Stimulated activated naive CD8-positive, alpha-beta T cell treated with anti-CD3 and anti-CD28 coated beads, Interleukin-15, Interleukin-2, amounts not matched to agents 100 ng/mL and 50 ng/mL, for 24 hours (primary cell): ENCODE results near the gene OR4D10.
"Not testable (repeated sequence)": the region's sequence is repeated elsewhere in the genome, so short reads cannot be mapped to it uniquely, and the experiment has no call there.

Experiments
- H3K27ac Mint-ChIP-seq: one replicate; pipeline ENCODE4 v1.8.0; 2021; ENCODE audit warnings: mild to moderate bottlenecking, mixed read lengths
- H3K27me3 Mint-ChIP-seq: one replicate; pipeline ENCODE4 v1.8.0; 2021; ENCODE audit warnings: mixed read lengths
- H3K36me3 Mint-ChIP-seq: one replicate; pipeline ENCODE4 v1.8.0; 2021; ENCODE audit warnings: low read depth, mixed read lengths
- H3K4me1 Mint-ChIP-seq: one replicate; pipeline ENCODE4 v1.8.0; 2021; ENCODE audit warnings: low read depth, mixed read lengths
- H3K4me3 Mint-ChIP-seq: one replicate; pipeline ENCODE4 v1.8.0; 2021; ENCODE audit warnings: mild to moderate bottlenecking, mixed read lengths
- H3K9me3 Mint-ChIP-seq: one replicate; pipeline ENCODE4 v1.8.0; 2021; ENCODE audit warnings: mixed read lengths

OR4D10 gene

DNA sequence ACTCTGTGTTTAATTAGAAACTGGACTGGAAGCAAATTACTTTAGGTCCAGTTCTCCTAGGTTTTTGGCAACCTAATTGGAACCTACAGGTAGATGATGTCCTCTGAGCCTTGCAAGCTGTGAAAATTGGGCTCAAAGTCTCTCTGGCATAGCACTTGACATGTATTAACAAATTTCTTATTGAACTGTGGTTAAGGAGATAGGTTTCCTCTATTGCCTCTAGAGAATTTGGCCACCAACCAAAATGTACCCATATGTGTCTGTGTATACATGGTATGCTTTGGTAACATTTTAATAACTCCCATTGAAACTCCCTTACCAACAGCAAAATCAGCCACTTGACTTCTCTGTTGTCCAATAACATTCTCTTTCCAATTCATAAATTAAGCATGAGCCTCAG is at the start of gene OR4D10:
Gene OR4D10, plus strand, starts transcription at position 301 of the 400 bp plus-strand sequence. CDS start 4,115 bp downstream, outside the sequence.
- no peak within 1 kb of the TSS for H3K4me3 Mint-ChIP-seq
- H3K27me3 Mint-ChIP-seq, result peaks cover 12% of the 10 kb centered on the region
- H3K9me3 Mint-ChIP-seq, result no peaks in the 10 kb centered on the region
- H3K4me1 Mint-ChIP-seq, result no peaks in the 10 kb centered on the region
- H3K27ac Mint-ChIP-seq, result no peak within 1 kb of the TSS
- H3K36me3 Mint-ChIP-seq, result no peaks in the 10 kb centered on the region

- no peaks in the 10 kb centered on the region for H3K36me3 Mint-ChIP-seq
- no peaks in the 10 kb centered on the region for H3K27me3 Mint-ChIP-seq
- no peaks in the 10 kb centered on the region for H3K9me3 Mint-ChIP-seq
- no peak overlapping the region for H3K4me3 Mint-ChIP-seq
- no peak overlapping the region for H3K27ac Mint-ChIP-seq
- H3K4me1 Mint-ChIP-seq, result no peaks in the 10 kb centered on the region
Measured at GRCh38 chr11:59423835-59424234, 49.3 kb upstream of the OR4D10 start.

GRCh38 chr11:59425131-59425530 is 48.0 kb upstream of the OR4D10 start:
- H3K27ac Mint-ChIP-seq, result no peak overlapping the region
- peaks cover 3% of the 10 kb centered on the region for H3K27me3 Mint-ChIP-seq
- H3K4me1 Mint-ChIP-seq, result no peaks in the 10 kb centered on the region
- no peak overlapping the region for H3K4me3 Mint-ChIP-seq
- H3K36me3 Mint-ChIP-seq, result no peaks in the 10 kb centered on the region
- no peaks in the 10 kb centered on the region for H3K9me3 Mint-ChIP-seq

DNA sequence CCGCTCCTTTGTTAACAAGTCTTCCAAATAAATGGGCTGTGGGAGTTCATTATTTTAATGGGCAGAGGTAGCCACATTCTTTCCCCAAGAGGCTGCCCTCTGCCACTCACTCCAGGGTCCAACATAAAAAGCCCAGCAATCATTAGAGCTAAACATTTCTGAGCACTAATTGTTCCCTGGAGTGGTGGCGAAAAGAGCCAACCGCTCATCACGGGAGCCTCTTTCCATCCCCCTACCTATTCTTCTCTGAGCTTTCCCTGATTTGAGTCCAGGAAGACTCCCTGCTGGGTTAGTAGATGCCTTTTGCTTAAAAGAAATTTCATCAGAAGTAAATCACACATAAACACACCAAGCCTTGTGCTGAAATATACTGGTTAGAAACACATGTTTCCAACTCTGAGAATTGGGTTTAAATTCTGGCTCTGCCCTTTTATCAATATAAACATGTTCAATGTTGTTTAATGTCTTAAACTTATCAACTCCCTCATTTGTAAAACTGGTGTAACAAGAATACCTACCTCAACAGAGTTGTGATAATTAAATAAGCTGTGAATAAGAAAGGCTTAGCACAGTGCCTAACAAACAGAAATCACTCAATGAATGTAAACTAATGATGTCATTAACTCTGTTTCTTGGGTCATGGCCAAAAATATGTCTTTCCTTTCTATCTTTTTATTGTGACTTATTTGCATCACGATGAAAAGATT is 46.6 kb upstream of the OR4D10 start, which contains the start of gene OR5A2:
Gene OR5A2, minus strand, starts transcription at position 53 of the 707 bp plus-strand sequence. CDS start 3,460 bp downstream, outside the sequence.
- Mint-ChIP-seq H3K27ac (no peak within 1 kb of the TSS), H3K27me3 (peaks cover 6% of the 10 kb centered on the region), H3K36me3 (no peaks in the 10 kb centered on the region), H3K4me1 (no peaks in the 10 kb centered on the region), H3K9me3 (no peaks in the 10 kb centered on the region), H3K4me3 (no peak within 1 kb of the TSS)

DNA sequence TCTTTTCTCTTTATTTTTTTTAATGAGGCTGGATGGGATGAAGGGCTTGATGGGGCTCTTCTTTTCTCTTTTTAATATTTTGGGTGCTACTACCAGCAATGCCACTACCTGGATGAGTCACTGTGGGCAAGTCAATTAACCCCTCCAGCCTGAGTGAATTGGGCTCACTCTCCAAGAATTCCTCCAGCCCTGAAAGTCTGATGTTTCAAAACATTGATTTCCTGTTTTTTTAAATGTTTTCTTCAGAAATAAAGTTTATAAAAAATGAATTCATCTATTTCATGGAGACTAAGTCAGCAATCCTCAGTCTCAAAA is 46.1 kb upstream of the OR4D10 start:
- Mint-ChIP-seq H3K27ac (no peak overlapping the region), H3K4me1 (no peaks in the 10 kb centered on the region), H3K9me3 (no peaks in the 10 kb centered on the region), H3K27me3 (peaks cover 6% of the 10 kb centered on the region), H3K4me3 (no peak overlapping the region), H3K36me3 (no peaks in the 10 kb centered on the region)

GRCh38 chr11:59429924-59430516 is 43.1 kb upstream of the OR4D10 start:
- H3K36me3 Mint-ChIP-seq, result no peaks in the 10 kb centered on the region
- H3K27me3 Mint-ChIP-seq, result peaks cover 6% of the 10 kb centered on the region
- no peak overlapping the region for H3K4me3 Mint-ChIP-seq
- no peaks in the 10 kb centered on the region for H3K4me1 Mint-ChIP-seq
- no peak overlapping the region for H3K27ac Mint-ChIP-seq
- no peaks in the 10 kb centered on the region for H3K9me3 Mint-ChIP-seq

- Mint-ChIP-seq H3K9me3 (no peaks in the 10 kb centered on the region), H3K4me1 (no peaks in the 10 kb centered on the region), H3K4me3 (no peak within 1 kb of the TSS), H3K27ac (no peak within 1 kb of the TSS), H3K36me3 (no peaks in the 10 kb centered on the region), H3K27me3 (no peaks in the 10 kb centered on the region)
Measured at GRCh38 chr11:59436169-59436568, 36.9 kb upstream of the OR4D10 start, which contains the start of gene OR5A1. Gene OR5A1 (plus strand): TSS chr11:59436469. CDS start chr11:59443169, 6,700 bp downstream.

DNA sequence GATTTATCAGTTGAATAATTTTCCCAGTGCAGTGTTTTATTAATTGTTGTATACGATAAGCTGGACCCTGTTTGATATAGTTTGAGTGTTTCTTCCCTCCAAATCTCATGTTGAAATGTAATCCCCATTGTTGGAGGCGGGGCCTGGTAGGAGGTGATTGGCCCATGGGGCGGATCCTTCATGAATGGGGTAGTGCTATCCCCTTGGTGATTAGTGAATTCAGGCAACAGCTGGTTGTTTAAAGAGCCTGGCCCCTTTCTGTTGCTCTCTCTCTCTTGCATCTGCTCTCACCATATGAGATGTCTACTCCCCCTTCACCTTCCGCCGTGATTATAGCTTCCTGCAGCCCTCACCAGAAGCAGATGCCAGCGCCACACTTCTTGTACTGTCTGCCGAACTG is 35.3 kb upstream of the OR4D10 start:
- Mint-ChIP-seq H3K36me3 (no peaks in the 10 kb centered on the region), H3K27me3 (peaks cover 4% of the 10 kb centered on the region), H3K4me1 (no peaks in the 10 kb centered on the region), H3K4me3 (no peak overlapping the region), H3K27ac (no peak overlapping the region), H3K9me3 (no peaks in the 10 kb centered on the region)

DNA sequence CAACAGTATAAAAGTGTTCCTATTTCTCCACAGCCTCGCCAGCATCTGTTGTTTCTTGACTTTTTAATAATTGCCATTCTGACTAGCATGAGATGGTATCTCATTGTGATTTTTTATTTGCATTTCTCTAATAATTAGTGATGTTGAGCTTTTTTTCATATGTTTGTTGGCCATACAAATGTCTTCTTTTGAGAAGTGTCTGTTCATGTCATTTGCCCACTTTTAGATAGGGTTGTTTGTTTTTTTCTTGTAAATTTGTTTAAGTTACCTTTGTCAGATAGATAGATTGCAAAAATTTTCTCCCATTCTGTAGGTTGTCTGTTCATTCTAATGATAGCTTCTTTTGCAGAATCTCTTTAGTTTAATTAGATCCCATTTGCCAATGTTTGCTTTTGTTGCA is 27.5 kb upstream of the OR4D10 start:
- H3K9me3 Mint-ChIP-seq, H3K4me3 Mint-ChIP-seq, H3K27ac Mint-ChIP-seq, H3K36me3 Mint-ChIP-seq, H3K4me1 Mint-ChIP-seq, H3K27me3 Mint-ChIP-seq: not testable (repeated sequence)

- Mint-ChIP-seq H3K9me3 (peaks cover 6% of the 10 kb centered on the region), H3K27me3 (peaks cover 5% of the 10 kb centered on the region), H3K27ac (no peak overlapping the region), H3K4me3 (no peak overlapping the region), H3K4me1 (no peaks in the 10 kb centered on the region), H3K36me3 (no peaks in the 10 kb centered on the region)
Measured at GRCh38 chr11:59448484-59448883, 24.6 kb upstream of the OR4D10 start.

DNA sequence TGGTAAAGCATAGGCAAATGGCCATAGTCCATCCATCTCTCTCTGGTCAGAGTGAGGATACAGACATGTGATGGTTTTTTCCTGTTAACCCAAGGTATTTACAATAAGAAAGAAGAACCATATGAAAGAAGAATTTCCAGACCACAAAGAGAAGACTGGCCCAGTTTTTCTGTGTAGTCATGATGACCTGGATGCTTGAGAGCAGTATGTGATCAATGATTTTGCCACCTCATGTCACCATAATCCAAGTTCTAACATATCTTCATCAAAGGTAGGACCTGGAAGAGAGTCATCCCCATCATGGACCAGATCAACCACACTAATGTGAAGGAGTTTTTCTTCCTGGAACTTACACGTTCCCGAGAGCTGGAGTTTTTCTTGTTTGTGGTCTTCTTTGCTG is 16.5 kb upstream of the OR4D10 start, which contains the start of gene OR4D6:
Gene OR4D6, plus strand, starts transcription at position 301 of the 400 bp plus-strand sequence. Its CDS starts 0 bp downstream, at position 301.
- Mint-ChIP-seq H3K9me3 (no peaks in the 10 kb centered on the region), H3K36me3 (no peaks in the 10 kb centered on the region), H3K27me3 (peaks cover 5% of the 10 kb centered on the region), H3K4me1 (no peaks in the 10 kb centered on the region), H3K4me3 (no peak within 1 kb of the TSS), H3K27ac (no peak within 1 kb of the TSS)

DNA sequence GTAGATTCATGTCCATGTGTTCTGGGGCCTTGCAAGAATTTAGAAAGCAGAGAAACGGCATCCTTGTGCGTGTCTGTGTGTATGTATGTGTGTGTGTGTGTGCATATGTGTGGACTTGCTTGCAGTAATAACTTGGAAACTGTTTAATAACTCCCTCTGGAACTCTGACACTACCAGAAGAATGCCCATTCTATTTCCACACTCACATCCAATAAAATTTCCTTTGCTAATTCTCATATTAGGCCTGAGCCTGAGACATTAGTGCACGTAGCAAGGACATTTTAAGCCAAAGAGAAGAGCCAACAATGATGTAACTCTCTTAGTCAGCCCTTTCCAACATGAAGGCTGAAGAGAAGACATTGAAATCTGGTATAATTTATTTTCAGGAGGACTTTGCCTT is 13.2 kb upstream of the OR4D10 start:
- Mint-ChIP-seq H3K4me3 (no peak overlapping the region), H3K4me1 (no peaks in the 10 kb centered on the region), H3K9me3 (no peaks in the 10 kb centered on the region), H3K36me3 (no peaks in the 10 kb centered on the region), H3K27ac (no peak overlapping the region), H3K27me3 (peaks cover 5% of the 10 kb centered on the region)

DNA sequence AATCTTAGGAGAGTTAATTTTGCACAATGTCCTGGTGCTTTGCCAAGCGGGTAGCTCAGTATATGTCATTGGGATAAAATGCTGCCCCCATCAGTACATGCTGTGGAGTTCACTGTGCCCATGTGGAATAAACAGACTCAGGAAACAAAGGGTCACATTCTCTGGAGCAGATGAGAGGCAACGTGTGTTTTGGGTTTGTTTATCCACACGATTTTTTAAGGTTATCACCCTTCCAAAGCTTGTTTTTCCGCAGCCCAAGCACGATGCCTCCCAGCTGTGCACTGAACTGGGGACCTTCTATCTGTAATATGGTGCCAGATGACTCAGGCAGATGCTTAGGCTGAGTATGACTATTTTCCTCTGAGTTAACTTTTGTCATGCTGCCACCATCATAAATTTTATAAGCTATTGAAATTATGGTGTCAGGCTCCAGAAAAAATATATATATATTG is 9.9 kb upstream of the OR4D10 start:
- no peaks in the 10 kb centered on the region for H3K9me3 Mint-ChIP-seq
- H3K27me3 Mint-ChIP-seq, result peaks cover 5% of the 10 kb centered on the region
- no peaks in the 10 kb centered on the region for H3K36me3 Mint-ChIP-seq
- no peaks in the 10 kb centered on the region for H3K4me1 Mint-ChIP-seq
- no peak overlapping the region for H3K4me3 Mint-ChIP-seq
- H3K27ac Mint-ChIP-seq, result no peak overlapping the region

DNA sequence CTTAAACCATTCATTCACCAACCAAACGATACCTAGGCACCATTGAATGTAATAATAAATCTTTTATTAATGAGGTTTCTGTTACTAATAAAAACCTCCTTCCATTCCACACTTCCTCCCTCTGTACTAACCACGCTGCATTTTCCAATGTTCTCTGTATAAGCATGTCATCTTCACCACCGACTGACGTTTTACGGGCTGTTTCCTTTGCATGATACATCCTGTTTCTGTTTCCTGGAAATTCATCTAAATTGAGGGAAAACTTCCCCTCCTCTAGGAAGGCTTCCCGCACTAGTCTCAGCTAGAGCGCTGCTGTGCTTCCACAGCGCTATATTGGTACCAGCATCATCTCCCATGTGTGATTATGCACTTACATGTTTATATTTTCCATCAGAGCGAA is 2.1 kb downstream of the OR4D10 start:
- Mint-ChIP-seq H3K27me3 (peaks cover 12% of the 10 kb centered on the region), H3K9me3 (no peaks in the 10 kb centered on the region), H3K4me1 (no peaks in the 10 kb centered on the region), H3K4me3 (no peak overlapping the region), H3K27ac (no peak overlapping the region), H3K36me3 (no peaks in the 10 kb centered on the region)

GRCh38 chr11:59479906-59480305 is 6.8 kb downstream of the OR4D10 start:
- no peaks in the 10 kb centered on the region for H3K36me3 Mint-ChIP-seq
- no peaks in the 10 kb centered on the region for H3K9me3 Mint-ChIP-seq

GRCh38 chr11:59480359-59480758 is 7.2 kb downstream of the OR4D10 start:
- Mint-ChIP-seq H3K27ac (no peak overlapping the region), H3K4me3 (no peak overlapping the region), H3K27me3 (peaks cover 5% of the 10 kb centered on the region), H3K4me1 (no peaks in the 10 kb centered on the region), H3K36me3 (no peaks in the 10 kb centered on the region), H3K9me3 (no peaks in the 10 kb centered on the region)

More at GRCh38 chr11:59479906-59480305, 6.8 kb downstream of the OR4D10 start:
- H3K4me1 Mint-ChIP-seq, result no peaks in the 10 kb centered on the region
- H3K27ac Mint-ChIP-seq, result no peak overlapping the region
- H3K4me3 Mint-ChIP-seq, result no peak overlapping the region
- H3K27me3 Mint-ChIP-seq, result peaks cover 9% of the 10 kb centered on the region
